Amniotic epithelial cell (primary cell): ENCODE measurements around the gene C10orf90.
A peak's percentile ranks its signal among the peaks of the same experiment; 100 is the strongest.
"Not testable (repeated sequence)": the region's sequence is repeated elsewhere in the genome, so short reads cannot be mapped to it uniquely, and the experiment has no call there.

Experiments used
- DNase-seq: peaks from one replicate; pipeline ENCODE4 v3.0.0-alpha.2; 2010; ENCODE audit warnings: low read depth

C10orf90 gene

DNA sequence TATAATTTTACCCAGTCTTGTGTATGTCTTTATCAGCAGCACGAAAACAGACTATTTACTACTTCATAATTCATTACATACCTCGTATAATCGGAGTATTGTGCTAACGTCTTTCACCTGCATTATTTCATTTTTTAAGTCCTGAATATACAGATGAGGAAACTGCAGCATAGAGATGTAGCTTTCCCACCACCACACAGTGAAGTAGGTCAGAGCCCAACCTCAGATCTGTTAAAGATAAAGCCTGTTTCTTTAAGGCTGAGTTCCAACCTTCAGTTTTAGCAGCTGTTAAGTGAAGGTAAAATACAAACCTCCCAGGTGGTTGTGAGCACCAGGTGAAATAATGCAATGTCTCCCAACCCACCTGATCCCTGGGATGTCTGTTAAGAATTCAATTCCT lies 280.2 kb downstream of the C10orf90 start:
- DNase-seq, result no peak

DNA sequence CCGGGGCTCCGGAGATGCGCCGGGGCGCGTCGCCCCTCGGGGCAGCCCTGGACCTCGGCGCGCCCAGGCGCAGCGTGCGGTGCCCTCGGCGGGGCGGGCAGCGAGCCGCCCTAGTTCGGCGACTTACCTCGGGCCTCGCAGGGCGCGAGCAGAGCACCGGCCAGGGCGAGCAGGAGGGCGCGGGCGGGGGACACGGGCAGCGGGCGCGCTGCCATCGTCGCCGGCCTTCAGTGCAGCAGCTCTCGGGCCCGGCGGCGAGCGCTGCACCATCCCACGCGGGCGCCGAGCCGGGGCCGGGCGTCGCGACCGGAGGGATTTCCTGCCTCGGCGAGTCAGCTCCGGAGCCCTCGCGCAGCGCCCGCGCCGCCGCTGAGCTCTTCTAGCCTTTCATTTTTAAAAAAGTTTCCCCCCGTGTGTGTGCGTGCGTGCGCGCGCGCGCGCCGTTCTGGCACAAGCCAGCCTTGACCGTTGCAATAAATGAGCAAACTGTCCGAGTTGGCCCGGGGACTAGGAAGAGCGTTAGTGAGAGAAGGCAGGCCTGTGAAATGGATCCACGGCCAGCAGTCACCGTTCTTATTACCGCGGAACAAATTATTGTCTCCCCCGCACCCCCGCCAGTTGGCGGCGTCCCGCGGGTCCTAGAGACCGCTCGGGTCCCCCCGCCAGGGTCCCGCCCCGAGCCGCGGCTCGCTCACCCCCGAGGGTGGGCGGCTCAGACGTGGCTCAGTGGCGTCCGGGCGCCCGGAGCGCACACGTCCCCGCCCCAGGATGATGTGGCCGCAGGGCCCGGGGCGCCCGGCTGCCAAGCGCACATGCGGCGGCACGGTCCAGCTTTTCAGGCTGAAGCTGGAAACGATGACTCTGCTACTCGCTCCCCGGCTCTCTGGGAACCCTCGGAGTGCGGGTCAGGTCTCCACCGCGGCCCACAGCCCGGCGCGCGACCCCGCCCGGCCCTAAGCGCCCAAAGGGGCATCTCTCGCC lies 282.3 kb downstream of the C10orf90 start, which contains the start of gene ADAM12:
ADAM12 (minus strand) TSS at position 547 of the 981 bp plus-strand sequence; CDS start at position 215, 332 bp downstream.
- no peak for DNase-seq

DNA sequence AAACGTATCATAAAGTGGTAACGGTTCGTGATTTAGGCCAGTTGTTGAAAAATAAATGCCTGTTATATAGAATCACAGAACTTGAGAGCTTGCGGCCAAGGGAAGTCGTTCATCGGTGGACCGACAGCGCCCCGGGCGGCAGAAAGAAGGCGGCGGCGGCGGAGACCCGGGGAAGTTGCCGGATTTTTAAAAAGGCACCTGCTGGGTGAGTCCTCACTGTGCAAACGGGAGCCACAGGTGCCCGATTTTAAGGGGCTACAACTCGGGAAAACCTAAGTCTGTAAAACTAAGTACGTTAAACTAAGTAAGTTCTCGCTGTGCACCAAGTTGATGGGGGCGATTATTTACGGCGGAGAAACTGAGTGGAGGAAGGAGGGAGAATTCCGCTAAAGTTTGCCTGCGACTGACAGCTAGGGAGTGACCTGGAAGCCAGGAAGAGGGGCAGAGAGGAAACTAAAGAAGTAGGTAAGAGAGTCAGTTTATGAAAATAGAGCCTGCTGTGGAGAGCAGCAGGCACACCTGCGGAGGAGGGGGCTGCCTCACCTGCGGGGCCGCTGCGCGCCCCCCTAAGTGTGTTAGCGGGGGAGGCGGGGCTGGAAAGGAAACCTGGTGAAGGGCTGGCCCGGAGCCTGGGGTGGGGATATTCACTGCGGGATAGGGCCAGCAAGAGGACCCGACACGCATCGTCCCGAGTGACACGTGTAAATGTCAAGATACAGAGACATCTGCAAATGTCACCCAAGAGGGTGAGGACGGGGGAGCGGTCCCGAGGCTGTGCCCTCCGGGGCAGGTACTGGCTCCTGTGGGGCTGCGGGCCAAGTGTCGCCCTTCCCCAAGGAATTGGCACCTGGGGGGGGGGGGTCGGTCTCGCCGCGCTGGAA lies 283.2 kb downstream of the C10orf90 start:
- DNase-seq, result no peak

DNA sequence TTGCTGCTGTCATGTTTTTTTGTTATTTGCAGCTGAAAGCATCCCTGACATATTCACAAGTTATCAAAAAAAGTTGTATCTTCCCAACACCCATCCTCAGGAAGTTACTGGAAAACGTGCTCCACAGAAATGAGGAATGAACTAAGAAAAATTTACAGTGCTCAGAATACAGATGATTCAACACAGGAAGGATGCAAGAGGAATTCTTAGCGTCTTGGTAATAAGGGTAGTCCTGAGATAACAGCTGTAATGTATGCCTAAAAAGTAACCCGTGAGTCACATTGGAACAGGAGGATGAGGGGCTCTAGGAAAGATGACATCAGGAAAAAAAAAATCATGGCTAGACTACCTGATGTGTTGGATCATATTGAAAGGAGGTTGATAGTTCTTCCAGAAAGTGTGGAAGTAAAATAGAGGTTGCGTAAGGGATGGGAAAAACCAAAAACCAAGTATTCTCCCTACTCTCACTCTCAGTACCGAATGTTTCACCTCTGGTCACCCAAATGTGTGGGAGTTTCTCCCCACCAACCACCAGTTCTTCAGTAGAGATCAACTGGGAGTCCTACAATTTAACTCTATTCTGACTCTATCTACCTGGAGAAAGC lies 286.1 kb downstream of the C10orf90 start:
- peak; percentile 82 for DNase-seq

DNA sequence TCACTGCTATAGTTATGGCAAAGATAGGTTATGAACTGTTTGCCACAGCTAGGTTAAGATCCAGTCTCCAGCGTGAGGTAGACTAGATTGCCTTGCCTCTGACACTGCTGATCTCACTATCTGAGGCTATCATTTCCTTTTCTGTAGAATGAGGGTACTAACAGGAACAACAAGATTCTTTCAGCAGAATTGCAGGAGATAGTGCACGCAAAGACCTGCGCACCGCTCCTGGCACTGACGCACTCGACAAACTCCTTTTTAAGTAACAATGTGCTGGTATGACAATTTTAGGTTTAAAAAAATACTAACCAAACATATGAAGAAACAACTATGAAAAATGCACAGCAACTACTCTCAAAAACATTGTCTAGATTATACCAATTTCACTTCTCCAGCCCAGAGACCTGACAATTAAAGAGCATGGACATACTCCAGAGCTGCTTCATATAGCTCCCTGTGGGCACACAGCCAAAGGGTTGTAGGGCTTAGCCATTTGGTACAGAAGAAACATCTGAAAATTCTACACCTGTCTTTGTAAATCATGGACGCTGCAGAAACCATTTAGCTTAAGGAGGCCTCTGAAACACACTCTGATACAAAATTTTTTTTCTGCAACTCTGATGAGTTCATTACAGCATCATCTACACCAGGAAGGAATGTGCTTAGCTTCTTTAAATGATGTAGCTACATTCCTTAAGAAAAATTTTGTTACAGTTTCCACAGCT lies 290.0 kb downstream of the C10orf90 start:
- no peak for DNase-seq

DNA sequence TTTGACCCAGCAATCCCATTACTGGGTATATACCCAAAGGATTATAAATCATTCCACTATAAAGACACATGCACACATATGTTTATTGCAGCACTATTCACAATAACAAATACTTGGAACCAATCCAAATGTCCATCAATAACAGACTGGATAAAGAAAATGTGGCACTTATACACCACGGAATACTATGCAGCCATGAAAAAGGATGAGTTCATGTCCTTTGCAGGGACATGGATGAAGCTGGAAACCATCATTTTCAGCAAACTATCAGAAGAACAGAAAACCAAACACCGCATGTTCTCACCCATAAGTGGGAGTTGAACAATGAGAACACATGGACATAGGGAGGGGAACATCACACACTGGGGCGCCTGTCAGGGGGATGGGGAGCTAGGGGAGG lies 291.3 kb downstream of the C10orf90 start:
- DNase-seq, result not testable (repeated sequence)

DNA sequence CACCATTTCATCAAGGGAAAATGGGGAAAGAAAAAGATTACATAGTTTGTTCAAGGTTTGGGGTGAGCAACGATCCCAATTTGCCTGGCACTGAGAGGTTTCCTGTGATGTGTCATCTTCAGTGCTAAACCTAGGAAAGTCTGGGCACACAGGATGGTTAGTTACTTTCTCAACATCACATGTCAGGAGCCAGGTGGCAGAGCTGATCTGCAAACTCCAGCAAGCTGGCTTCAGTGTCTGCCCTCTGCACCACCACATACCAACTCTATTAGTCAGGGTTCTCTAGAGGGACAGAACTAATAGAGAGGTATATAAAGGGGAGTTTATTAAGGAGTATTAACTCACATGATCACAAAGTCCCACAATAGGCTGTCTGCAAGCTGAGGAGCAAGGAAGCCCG lies 293.5 kb downstream of the C10orf90 start:
- DNase-seq, result no peak

DNA sequence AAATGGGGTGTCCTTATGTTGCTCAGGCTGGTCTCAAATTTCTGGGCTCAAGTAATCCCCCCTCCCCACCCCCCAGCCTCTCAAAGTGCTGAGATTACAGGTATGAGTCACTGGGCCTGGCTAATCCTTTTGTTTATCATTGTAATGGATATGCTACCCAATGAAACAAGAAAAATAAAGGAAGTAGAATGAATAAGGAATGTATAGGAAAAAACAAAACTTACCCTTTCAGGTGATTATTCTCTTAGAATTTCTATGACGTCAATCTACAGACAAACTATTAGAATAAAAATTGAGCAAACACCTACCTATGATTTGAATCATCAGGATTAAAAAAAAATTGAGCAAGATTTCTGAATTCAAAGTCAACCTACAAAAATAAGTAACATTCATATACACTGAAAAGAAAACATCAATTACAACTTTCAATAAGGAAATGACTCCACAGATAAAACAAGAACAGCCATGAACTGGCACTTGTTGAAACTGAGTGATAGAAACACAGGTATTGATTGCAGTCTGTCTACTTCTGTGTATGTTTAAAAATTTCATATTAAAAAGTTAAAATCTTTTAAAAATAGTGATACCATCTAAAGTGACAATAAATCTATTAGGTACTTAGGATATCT lies 294.5 kb downstream of the C10orf90 start:
- DNase-seq, result peak; percentile 30

DNA sequence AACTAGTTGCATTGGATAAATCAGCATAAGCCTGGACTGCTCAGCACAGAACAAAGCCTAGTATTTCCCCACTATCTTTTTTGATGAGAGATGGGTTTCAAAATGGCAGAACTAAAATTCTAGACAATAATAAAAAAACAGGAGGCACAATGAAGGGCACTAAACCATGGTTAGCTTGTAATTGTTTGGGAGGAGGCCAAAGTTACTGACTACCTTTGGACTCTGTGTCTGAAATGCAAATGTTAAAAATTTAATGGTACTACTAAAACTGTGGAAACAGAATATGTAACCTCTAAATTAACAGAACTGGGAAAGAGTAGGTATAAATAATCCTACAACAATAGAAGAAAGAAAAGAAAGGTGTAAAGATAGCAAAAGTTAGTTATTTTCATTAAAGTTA lies 295.2 kb downstream of the C10orf90 start:
- no peak for DNase-seq
